Keratinocyte (primary cell): ENCODE data around the gene MICALL1.

Experiments
- EZH2 ChIP-seq: IDR thresholded peaks from one replicate; pipeline ENCODE4 v1.6.1; 2012; ENCODE audit warnings: inconsistent platforms, mild to moderate bottlenecking, low read length, moderate library complexity
- TF ChIP-seq, protein P1 (sequence below), 3 experiments: IDR thresholded peaks in 1 of 3; conservative IDR thresholded peaks in 1 of 3; optimal IDR thresholded peaks in 1 of 3; 2 replicates in 2 of 3; 3 replicates in 1 of 3; pipeline versions ENCODE3 to v1.5.1; 2011; ENCODE audit warnings: low read length in 3 of 3, mild to moderate bottlenecking in 3 of 3, moderate library complexity in 2 of 3, control low read depth in 1 of 3, inconsistent platforms in 1 of 3; ENCODE audit not compliant: insufficient read depth in 2 of 3; ENCODE audit errors: extremely low read depth in 1 of 3

DNA sequence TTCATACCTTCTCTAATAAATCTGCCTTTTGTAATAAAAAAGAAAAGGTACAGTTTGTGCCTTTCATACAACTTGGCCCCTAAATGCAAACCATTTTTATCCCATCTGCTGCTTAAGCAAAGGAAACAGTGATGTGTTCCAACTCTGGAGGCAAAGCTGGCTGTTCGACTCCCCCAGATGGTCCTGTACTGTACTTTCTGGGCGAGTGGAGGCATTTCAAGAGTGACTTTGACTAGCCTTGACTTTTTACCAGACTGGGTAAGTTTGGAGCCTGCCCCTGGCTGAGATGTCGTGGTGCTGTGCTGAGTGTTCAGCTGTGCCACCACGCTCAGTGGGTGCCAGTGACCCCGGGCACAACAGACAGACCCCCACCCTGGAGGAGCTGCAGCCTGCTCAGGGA lies 10.2 kb downstream of the MICALL1 start:
- TF ChIP-seq, protein P1, sequence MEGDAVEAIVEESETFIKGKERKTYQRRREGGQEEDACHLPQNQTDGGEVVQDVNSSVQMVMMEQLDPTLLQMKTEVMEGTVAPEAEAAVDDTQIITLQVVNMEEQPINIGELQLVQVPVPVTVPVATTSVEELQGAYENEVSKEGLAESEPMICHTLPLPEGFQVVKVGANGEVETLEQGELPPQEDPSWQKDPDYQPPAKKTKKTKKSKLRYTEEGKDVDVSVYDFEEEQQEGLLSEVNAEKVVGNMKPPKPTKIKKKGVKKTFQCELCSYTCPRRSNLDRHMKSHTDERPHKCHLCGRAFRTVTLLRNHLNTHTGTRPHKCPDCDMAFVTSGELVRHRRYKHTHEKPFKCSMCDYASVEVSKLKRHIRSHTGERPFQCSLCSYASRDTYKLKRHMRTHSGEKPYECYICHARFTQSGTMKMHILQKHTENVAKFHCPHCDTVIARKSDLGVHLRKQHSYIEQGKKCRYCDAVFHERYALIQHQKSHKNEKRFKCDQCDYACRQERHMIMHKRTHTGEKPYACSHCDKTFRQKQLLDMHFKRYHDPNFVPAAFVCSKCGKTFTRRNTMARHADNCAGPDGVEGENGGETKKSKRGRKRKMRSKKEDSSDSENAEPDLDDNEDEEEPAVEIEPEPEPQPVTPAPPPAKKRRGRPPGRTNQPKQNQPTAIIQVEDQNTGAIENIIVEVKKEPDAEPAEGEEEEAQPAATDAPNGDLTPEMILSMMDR (optimal IDR thresholded peaks at IDR 0.05 in 1 of 3, IDR thresholded peaks at IDR 0.05 in 1 of 3, conservative IDR thresholded peaks at IDR 0.05 in 1 of 3; ENCODE audit: extremely low read depth in 1 of 3, insufficient read depth in 2 of 3, low read length in 3 of 3), result no peak
- no peak for TF ChIP-seq EZH2
